WTC11 (cell line): ENCODE measurements around the gene RAMP1. TPM values are rescaled to one million over a fixed set of nuclear protein-coding genes. Genes with fewer than 3 reads are reported as not detected.

Source experiments
- ATAC-seq: fragments of 200-7000 bp; cut with Tn5 transposase; 2 replicates; pipeline ENCODE4 v1.10.0; 2021; ENCODE audit warnings: mild to moderate bottlenecking, moderate library complexity
- CTCF ChIA-PET: fragments of 300-600 bp; sonication (Branson Sonifier 250); formaldehyde crosslinking; loops from one replicate; lab custom pipeline; 2021; ENCODE audit warnings: antibody characterized with exemption; lab: Charles Lee
- POLR2A ChIA-PET: fragments of 350-600 bp; sonication (Branson Sonifier 250); formaldehyde crosslinking; loops from one replicate; lab custom pipeline; 2021; ENCODE audit warnings: antibody characterized with exemption; lab: Charles Lee
- DNase-seq: peaks from one replicate; pipeline ENCODE4 v3.0.0; 2021; ENCODE audit warnings: low spot score
- H3K27ac Mint-ChIP-seq: 2 replicates; pipeline ENCODE4 v1.8.0; 2021; ENCODE audit warnings: mixed read lengths
- H3K27me3 Mint-ChIP-seq: 2 replicates; pipeline ENCODE4 v1.8.0; 2021; ENCODE audit warnings: low read depth, mild to moderate bottlenecking, moderate library complexity, mixed read lengths
- H3K36me3 Mint-ChIP-seq: 2 replicates; pipeline ENCODE4 v1.8.0; 2021; ENCODE audit warnings: mixed read lengths
- H3K4me1 Mint-ChIP-seq: 2 replicates; pipeline ENCODE4 v1.8.0; 2022; ENCODE audit warnings: mixed read lengths
- H3K4me3 Mint-ChIP-seq: 2 replicates; pipeline ENCODE4 v1.8.0; 2021; ENCODE audit warnings: mild to moderate bottlenecking, moderate library complexity, mixed read lengths
- H3K9me3 Mint-ChIP-seq: 2 replicates; pipeline ENCODE4 v1.8.0; 2021; ENCODE audit warnings: mixed read lengths
- AR ChIP-seq: fragments of 250-450 bp; sonication (Bioruptor Pico); IDR thresholded peaks from 2 replicates; pipeline ENCODE4 v1.9.0; 2021; ENCODE audit warnings: mild to moderate bottlenecking
- ATF2 ChIP-seq: sonication (generic); formaldehyde crosslinking; IDR thresholded peaks from 2 replicates; pipeline ENCODE4 v1.8.1; 2022; ENCODE audit warnings: low read depth, missing genetic modification reagents, borderline replicate concordance
- CREM ChIP-seq: sonication (generic); formaldehyde crosslinking; IDR thresholded peaks from 2 replicates; pipeline ENCODE4 v1.8.1; 2022; ENCODE audit warnings: mild to moderate bottlenecking, missing genetic modification reagents, moderate library complexity
- E2F4 ChIP-seq: sonication (generic); formaldehyde crosslinking; IDR thresholded peaks from 2 replicates; pipeline ENCODE4 v1.8.1; 2022; ENCODE audit warnings: low read depth, mild to moderate bottlenecking, moderate library complexity, missing genetic modification reagents, borderline replicate concordance
- GRHL2 ChIP-seq: fragments of 250-450 bp; sonication (Bioruptor Pico); IDR thresholded peaks from 2 replicates; pipeline ENCODE4 v1.8.0; 2022; ENCODE audit warnings: mild to moderate bottlenecking, moderate library complexity; ENCODE audit not compliant: insufficient replicate concordance, severe bottlenecking
- HMGXB4 ChIP-seq: sonication (generic); formaldehyde crosslinking; IDR thresholded peaks from 2 replicates; pipeline ENCODE4 v1.8.1; 2023; ENCODE audit warnings: mild to moderate bottlenecking, moderate library complexity, missing genetic modification reagents
- IRF2 ChIP-seq: sonication (generic); formaldehyde crosslinking; IDR thresholded peaks from 2 replicates; pipeline ENCODE4 v1.8.0; 2022; ENCODE audit warnings: low read depth, missing genetic modification reagents, borderline replicate concordance
- JAZF1 ChIP-seq: fragments of 250-450 bp; sonication (Bioruptor Pico); IDR thresholded peaks from 2 replicates; pipeline ENCODE4 v1.9.0; 2021; ENCODE audit warnings: moderate library complexity, mild to moderate bottlenecking, inconsistent platforms
- MYBL2 ChIP-seq: sonication (generic); formaldehyde crosslinking; IDR thresholded peaks from 2 replicates; pipeline ENCODE4 v1.8.1; 2023; ENCODE audit warnings: mild to moderate bottlenecking, moderate library complexity, missing genetic modification reagents
- NR2C2 ChIP-seq: sonication (generic); formaldehyde crosslinking; IDR thresholded peaks from 2 replicates; pipeline ENCODE4 v1.8.0; 2022; ENCODE audit warnings: mild to moderate bottlenecking, missing genetic modification reagents
- RELA ChIP-seq: sonication (generic); formaldehyde crosslinking; IDR thresholded peaks from 2 replicates; pipeline ENCODE4 v1.8.1; 2022; ENCODE audit warnings: missing genetic modification reagents, mild to moderate bottlenecking, borderline replicate concordance
- SP1 ChIP-seq: sonication (generic); formaldehyde crosslinking; conservative IDR thresholded peaks from 2 replicates; pipeline ENCODE4 v1.8.1; 2022; ENCODE audit warnings: missing genetic modification reagents
- TP53 ChIP-seq: sonication (generic); formaldehyde crosslinking; IDR thresholded peaks from 2 replicates; pipeline ENCODE4 v1.8.1; 2023; ENCODE audit warnings: mild to moderate bottlenecking, missing genetic modification reagents
- USF2 ChIP-seq: sonication (generic); formaldehyde crosslinking; IDR thresholded peaks from 2 replicates; pipeline ENCODE4 v1.8.1; 2023; ENCODE audit warnings: mild to moderate bottlenecking, missing genetic modification reagents, moderate library complexity
- ZNF512 ChIP-seq: sonication (generic); formaldehyde crosslinking; IDR thresholded peaks from 2 replicates; pipeline ENCODE4 v1.8.1; 2022; ENCODE audit warnings: missing genetic modification reagents, borderline replicate concordance
- ZNF671 ChIP-seq: fragments of 250-450 bp; sonication (Bioruptor Pico); IDR thresholded peaks from 2 replicates; pipeline ENCODE4 v1.8.0; 2021; ENCODE audit warnings: mild to moderate bottlenecking
- total RNA-seq: library from RNA; stranded (reverse); gene quantifications from 3 replicates; pipeline ENCODE4 v1.2.3, GENCODE V29; 2021

The RAMP1 gene
- total RNA-seq, 1 experiment from 2014 or later = 1.0 TPM

GRCh38 chr2:237952851-237953250, 93.4 kb downstream of the RAMP1 start (continued):
- no peak for TF ChIP-seq CREM (CRISPR knock-in tag)
- TF ChIP-seq ATF2 = no peak
- no peak for TF ChIP-seq SP1 (CRISPR knock-in tag)
- TF ChIP-seq JAZF1 (CRISPR knock-in tag) = no peak
- TF ChIP-seq IRF2 (CRISPR knock-in tag) = no peak
- no peak for TF ChIP-seq AR (CRISPR knock-in tag)
- no peak for TF ChIP-seq E2F4
- no peak for TF ChIP-seq NR2C2 (CRISPR knock-in tag)
- no peak for TF ChIP-seq GRHL2
- TF ChIP-seq TP53 (CRISPR knock-in tag) = no peak
- TF ChIP-seq MYBL2 (CRISPR knock-in tag) = no peak

GRCh38 chr2:237955640-237956401, 96.4 kb downstream of the RAMP1 start:
- ChIA-PET POLR2A (no interaction called here), CTCF (interaction anchor here (0.9 to 4.8 kb wide), 9 partner anchors 9 to 165 kb away, joined by 3 to 26 read pairs (median 4); partner anchors contain the start of gene SCLY)
- TF ChIP-seq RELA (CRISPR knock-in tag) = 0 out of 2 replicates have a peak, but pooled peaks have one; percentile 38
- no peak for TF ChIP-seq TP53 (CRISPR knock-in tag)
- TF ChIP-seq, all 79 proteins: peak for 1
- Mint-ChIP-seq H3K9me3 (no peaks in the 10 kb centered on the region), H3K27me3 (peaks cover 19% of the 10 kb centered on the region), H3K36me3 (no peaks in the 10 kb centered on the region), H3K4me1 (peaks cover 10% of the 10 kb centered on the region; the same call in 1 of the 2 replicates), H3K27ac (no peak overlapping the region), H3K4me3 (peak overlapping the region; percentile 35)
- peak; percentile 54 for DNase-seq
- ATAC-seq = peak; percentile 77

GRCh38 chr2:237956402-237956736, 96.9 kb downstream of the RAMP1 start:
- CTCF ChIA-PET = interaction anchor here (0.6 to 4.8 kb wide), 12 partner anchors 9 to 164 kb away, joined by 3 to 26 read pairs (median 4); partner anchors contain the start of gene SCLY
- ATAC-seq = peak; percentile 84

More at GRCh38 chr2:237956402-237956736, 96.9 kb downstream of the RAMP1 start:
- TF ChIP-seq ZNF512 (CRISPR knock-in tag) (no peak), RELA (CRISPR knock-in tag) (no peak), ZNF671 (CRISPR knock-in tag) (no peak), USF2 (CRISPR knock-in tag) (no peak), HMGXB4 (CRISPR knock-in tag) (0 out of 2 replicates have a peak, but pooled peaks have one; percentile 36)
- Mint-ChIP-seq H3K4me1 (peaks cover 10% of the 10 kb centered on the region; the same call in 1 of the 2 replicates), H3K9me3 (no peaks in the 10 kb centered on the region), H3K4me3 (no peak overlapping the region; the same call in 1 of the 2 replicates), H3K27me3 (peaks cover 19% of the 10 kb centered on the region), H3K27ac (no peak overlapping the region), H3K36me3 (no peaks in the 10 kb centered on the region)
- DNase-seq = peak; percentile 50
- POLR2A ChIA-PET = no interaction called here
